Upper lobe of left lung (tissue), 4 donors: Measurements from ENCODE around the gene TMEM218.

ENCODE experiments used
- EP300 ChIP-seq, 4 donors: sonication (generic); formaldehyde crosslinking; IDR thresholded peaks; one replicate each; pipeline ENCODE4 v1.5.1; 2017; ENCODE audit warnings: antibody characterized with exemption in 4 of 4, control low read depth in 2 of 4
- POLR2A ChIP-seq, 4 donors: fragments of 450-650 bp; IDR thresholded peaks; one replicate each; pipeline ENCODE4 v1.5.1; 2016 to 2017; ENCODE audit warnings: antibody characterized with exemption in 4 of 4, mild to moderate bottlenecking in 2 of 4
- POLR2AphosphoS5 ChIP-seq, 2 donors: sonication (generic); formaldehyde crosslinking; IDR thresholded peaks; one replicate each; pipeline ENCODE4 v1.5.1; 2017; ENCODE audit warnings: antibody characterized with exemption in 2 of 2
- TF ChIP-seq, protein P1 (sequence below), 6 experiments: fragments of 450-650 bp in 4 of 6; fragments of 200-600 bp in 2 of 6; sonication (generic) in 2 of 6; IDR thresholded peaks; one replicate each; pipeline ENCODE4 v1.5.1; 2016 to 2019; ENCODE audit warnings: antibody characterized with exemption in 6 of 6

DNA sequence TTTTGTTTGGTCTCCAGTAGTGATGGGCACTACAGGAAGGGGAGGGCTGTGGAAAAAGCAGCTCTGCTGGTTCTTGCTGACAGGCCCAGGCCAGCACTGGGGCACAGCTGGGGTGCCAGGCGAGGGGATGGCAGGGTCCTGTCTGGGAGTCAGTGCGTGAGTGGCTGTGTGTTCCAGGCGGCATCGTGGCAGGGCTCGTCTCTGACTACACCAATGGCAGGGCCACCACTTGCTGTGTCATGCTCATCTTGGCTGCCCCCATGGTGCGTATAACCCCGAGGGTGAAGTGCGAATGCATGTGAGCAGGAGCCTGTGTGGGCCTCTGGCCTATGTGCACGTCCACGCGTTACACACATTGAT, 27.4 kb downstream of the TMEM218 start:
- TF ChIP-seq, protein P1, sequence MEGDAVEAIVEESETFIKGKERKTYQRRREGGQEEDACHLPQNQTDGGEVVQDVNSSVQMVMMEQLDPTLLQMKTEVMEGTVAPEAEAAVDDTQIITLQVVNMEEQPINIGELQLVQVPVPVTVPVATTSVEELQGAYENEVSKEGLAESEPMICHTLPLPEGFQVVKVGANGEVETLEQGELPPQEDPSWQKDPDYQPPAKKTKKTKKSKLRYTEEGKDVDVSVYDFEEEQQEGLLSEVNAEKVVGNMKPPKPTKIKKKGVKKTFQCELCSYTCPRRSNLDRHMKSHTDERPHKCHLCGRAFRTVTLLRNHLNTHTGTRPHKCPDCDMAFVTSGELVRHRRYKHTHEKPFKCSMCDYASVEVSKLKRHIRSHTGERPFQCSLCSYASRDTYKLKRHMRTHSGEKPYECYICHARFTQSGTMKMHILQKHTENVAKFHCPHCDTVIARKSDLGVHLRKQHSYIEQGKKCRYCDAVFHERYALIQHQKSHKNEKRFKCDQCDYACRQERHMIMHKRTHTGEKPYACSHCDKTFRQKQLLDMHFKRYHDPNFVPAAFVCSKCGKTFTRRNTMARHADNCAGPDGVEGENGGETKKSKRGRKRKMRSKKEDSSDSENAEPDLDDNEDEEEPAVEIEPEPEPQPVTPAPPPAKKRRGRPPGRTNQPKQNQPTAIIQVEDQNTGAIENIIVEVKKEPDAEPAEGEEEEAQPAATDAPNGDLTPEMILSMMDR (IDR thresholded peaks at IDR 0.05) = no peak
- TF ChIP-seq POLR2A (IDR thresholded peaks at IDR 0.05) (no peak), EP300 (IDR thresholded peaks at IDR 0.05) (no peak), POLR2AphosphoS5 (IDR thresholded peaks at IDR 0.05) (no peak)
